IMR-90 (cell line): Measurements from ENCODE around the gene DNAJC13.

Experiments used
- BHLHE40 ChIP-seq: fragments of 150-350 bp; IDR thresholded peaks from 2 replicates; pipeline ENCODE4 v1.6.1; 2016; ENCODE audit warnings: mild to moderate bottlenecking, low read depth, low read length
- CHD1 ChIP-seq: IDR thresholded peaks from 2 replicates; pipeline ENCODE4 v1.6.1; 2012; ENCODE audit warnings: low read depth, low read length, improper control_type of control experiment
- ELK1 ChIP-seq: fragments of 150-350 bp; IDR thresholded peaks from 2 replicates; pipeline ENCODE4 v1.6.1; 2016; ENCODE audit warnings: low read depth, mild to moderate bottlenecking, low read length, moderate library complexity, borderline replicate concordance
- FOS ChIP-seq: fragments of 150-350 bp; IDR thresholded peaks from 2 replicates; pipeline ENCODE4 v1.6.1; 2016; ENCODE audit warnings: low read depth, low read length
- MAFK ChIP-seq: IDR thresholded peaks from 2 replicates; pipeline ENCODE4 v1.6.1; 2012; ENCODE audit warnings: low read depth, low read length, improper control_type of control experiment
- MAZ ChIP-seq: IDR thresholded peaks from 2 replicates; pipeline ENCODE4 v1.6.1; 2012; ENCODE audit warnings: low read depth, mild to moderate bottlenecking, low read length, improper control_type of control experiment, moderate library complexity, borderline replicate concordance
- NFE2L2 ChIP-seq: fragments of 150-350 bp; IDR thresholded peaks from 2 replicates; pipeline ENCODE4 v1.6.1; 2016; ENCODE audit warnings: low read depth, mild to moderate bottlenecking, low read length
- POLR2A ChIP-seq: IDR thresholded peaks from 2 replicates; pipeline ENCODE4 v1.6.1; 2012; ENCODE audit warnings: mild to moderate bottlenecking, low read depth, low read length
- TF ChIP-seq, protein P1 (sequence below): conservative IDR thresholded peaks from 2 replicates; pipeline ENCODE4 v1.5.1; 2012; ENCODE audit warnings: mild to moderate bottlenecking, low read depth, low read length, improper control_type of control experiment

GRCh38 chr3:132382688-132383194, 34.6 kb upstream of the DNAJC13 start:
- TF ChIP-seq, protein P1, sequence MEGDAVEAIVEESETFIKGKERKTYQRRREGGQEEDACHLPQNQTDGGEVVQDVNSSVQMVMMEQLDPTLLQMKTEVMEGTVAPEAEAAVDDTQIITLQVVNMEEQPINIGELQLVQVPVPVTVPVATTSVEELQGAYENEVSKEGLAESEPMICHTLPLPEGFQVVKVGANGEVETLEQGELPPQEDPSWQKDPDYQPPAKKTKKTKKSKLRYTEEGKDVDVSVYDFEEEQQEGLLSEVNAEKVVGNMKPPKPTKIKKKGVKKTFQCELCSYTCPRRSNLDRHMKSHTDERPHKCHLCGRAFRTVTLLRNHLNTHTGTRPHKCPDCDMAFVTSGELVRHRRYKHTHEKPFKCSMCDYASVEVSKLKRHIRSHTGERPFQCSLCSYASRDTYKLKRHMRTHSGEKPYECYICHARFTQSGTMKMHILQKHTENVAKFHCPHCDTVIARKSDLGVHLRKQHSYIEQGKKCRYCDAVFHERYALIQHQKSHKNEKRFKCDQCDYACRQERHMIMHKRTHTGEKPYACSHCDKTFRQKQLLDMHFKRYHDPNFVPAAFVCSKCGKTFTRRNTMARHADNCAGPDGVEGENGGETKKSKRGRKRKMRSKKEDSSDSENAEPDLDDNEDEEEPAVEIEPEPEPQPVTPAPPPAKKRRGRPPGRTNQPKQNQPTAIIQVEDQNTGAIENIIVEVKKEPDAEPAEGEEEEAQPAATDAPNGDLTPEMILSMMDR, result no peak
- TF ChIP-seq FOS (no peak), MAFK (no peak), MAZ (no peak), POLR2A (no peak), BHLHE40 (no peak), NFE2L2 (no peak), CHD1 (no peak), ELK1 (no peak)
